Caco-2 (cell line): ENCODE results near the gene COX7B2. TPM values are rescaled to one million over a fixed set of nuclear protein-coding genes. Genes with fewer than 3 reads are reported as not detected.

ENCODE experiments used
- BruUV-seq: library from RNA; stranded (reverse); fragments of 400-500 nt; replicated peaks from 2 replicates; lab custom pipeline; 2021; lab: Mats Ljungman, UMichigan
- CTCF ChIA-PET: fragments of 300-600 bp; sonication (Branson Sonifier 250); formaldehyde crosslinking; loops from one replicate; lab custom pipeline; 2022; ENCODE audit warnings: antibody characterized with exemption; lab: Charles Lee
- POLR2A ChIA-PET: fragments of 300-600 bp; sonication (Branson Sonifier 250); formaldehyde crosslinking; loops from one replicate; lab custom pipeline; 2022; ENCODE audit warnings: antibody characterized with exemption; lab: Charles Lee
- DNase-seq, 2 experiments: peaks; one replicate each; pipeline versions ENCODE4 v3.0.0 to v3.0.0-alpha.2; 2020 to 2022
- H3K27me3 ChIP-seq: replicated peaks from 2 replicates; pipeline ENCODE4 v1.6.0; 2011; ENCODE audit warnings: low read length; ENCODE audit not compliant: control insufficient read depth, insufficient read depth
- H3K36me3 ChIP-seq: 2 replicates; pipeline ENCODE4 v1.5.1; 2011; ENCODE audit warnings: low read length; ENCODE audit not compliant: control insufficient read depth, insufficient read depth
- H3K4me1 ChIP-seq: fragments of 250-450 bp; sonication (Bioruptor Pico); 2 replicates; pipeline ENCODE4 v1.5.1; 2020; ENCODE audit warnings: mild to moderate bottlenecking
- H3K4me3 ChIP-seq: 2 replicates; pipeline ENCODE4 v1.5.1; 2011; ENCODE audit warnings: low read depth, mild to moderate bottlenecking, control low read depth, low read length
- H3K9me3 ChIP-seq: fragments of 250-450 bp; sonication (Bioruptor Pico); 2 replicates; pipeline ENCODE4 v1.5.1; 2020; ENCODE audit warnings: mild to moderate bottlenecking, moderate library complexity
- H3K27ac Mint-ChIP-seq: one replicate; pipeline ENCODE4 v1.8.0; 2022; ENCODE audit warnings: mixed read lengths; ENCODE audit not compliant: unreplicated experiment
- H3K27me3 Mint-ChIP-seq: one replicate; pipeline ENCODE4 v1.8.0; 2022; ENCODE audit warnings: mixed read lengths; ENCODE audit not compliant: insufficient read depth, unreplicated experiment
- H3K36me3 Mint-ChIP-seq: one replicate; pipeline ENCODE4 v1.8.0; 2022; ENCODE audit warnings: mild to moderate bottlenecking, mixed read lengths; ENCODE audit not compliant: insufficient read depth, unreplicated experiment
- H3K4me1 Mint-ChIP-seq: one replicate; pipeline ENCODE4 v1.8.0; 2022; ENCODE audit warnings: low read depth, mixed read lengths; ENCODE audit not compliant: unreplicated experiment
- H3K4me3 Mint-ChIP-seq: one replicate; pipeline ENCODE4 v1.8.0; 2022; ENCODE audit warnings: mild to moderate bottlenecking, moderate library complexity, mixed read lengths; ENCODE audit not compliant: unreplicated experiment
- H3K9me3 Mint-ChIP-seq: one replicate; pipeline ENCODE4 v1.8.0; 2022; ENCODE audit warnings: mixed read lengths; ENCODE audit not compliant: unreplicated experiment
- intact Hi-C: fragments of 100-400 bp; cut with micrococcal nuclease; formaldehyde crosslinking; loops from one replicate; pipeline ENCODE4 v1.10.0; 2022; ENCODE audit not compliant: unreplicated experiment
- total RNA-seq: library from RNA; stranded (reverse); gene quantifications from 2 replicates; pipeline ENCODE4 v1.2.3, GENCODE V29; 2022
- TF ChIP-seq, protein P1 (sequence below), 2 experiments: fragments of 200-600 bp in 1 of 2; IDR thresholded peaks; 1 replicate in 1 of 2; 2 replicates in 1 of 2; pipeline versions ENCODE4 v1.5.1 to v1.8.0; 2011 to 2022; ENCODE audit warnings: antibody characterized with exemption in 1 of 2, control low read depth in 1 of 2, inconsistent platforms in 1 of 2, low read depth in 1 of 2, low read length in 1 of 2, mild to moderate bottlenecking in 1 of 2, moderate library complexity in 1 of 2; ENCODE audit not compliant: insufficient read depth in 1 of 2, severe bottlenecking in 1 of 2, unreplicated experiment in 1 of 2

Gene COX7B2
- total RNA-seq, 1 experiment from 2014 or later = not detected

- no peaks in the 10 kb centered on the region for H3K36me3 Mint-ChIP-seq
- peaks cover 7% of the 10 kb centered on the region for H3K4me1 Mint-ChIP-seq
- peaks cover 37% of the 10 kb centered on the region for H3K9me3 Mint-ChIP-seq
- CTCF ChIA-PET = no interaction called here
- Histone ChIP-seq H3K9me3 (no peaks in the 10 kb centered on the region; the same call in 1 of the 2 replicates), H3K27me3 (no peaks in the 10 kb centered on the region), H3K36me3 (no peaks in the 10 kb centered on the region), H3K4me1 (no peaks in the 10 kb centered on the region), H3K4me3 (no peak overlapping the region)
- TF ChIP-seq, protein P1, sequence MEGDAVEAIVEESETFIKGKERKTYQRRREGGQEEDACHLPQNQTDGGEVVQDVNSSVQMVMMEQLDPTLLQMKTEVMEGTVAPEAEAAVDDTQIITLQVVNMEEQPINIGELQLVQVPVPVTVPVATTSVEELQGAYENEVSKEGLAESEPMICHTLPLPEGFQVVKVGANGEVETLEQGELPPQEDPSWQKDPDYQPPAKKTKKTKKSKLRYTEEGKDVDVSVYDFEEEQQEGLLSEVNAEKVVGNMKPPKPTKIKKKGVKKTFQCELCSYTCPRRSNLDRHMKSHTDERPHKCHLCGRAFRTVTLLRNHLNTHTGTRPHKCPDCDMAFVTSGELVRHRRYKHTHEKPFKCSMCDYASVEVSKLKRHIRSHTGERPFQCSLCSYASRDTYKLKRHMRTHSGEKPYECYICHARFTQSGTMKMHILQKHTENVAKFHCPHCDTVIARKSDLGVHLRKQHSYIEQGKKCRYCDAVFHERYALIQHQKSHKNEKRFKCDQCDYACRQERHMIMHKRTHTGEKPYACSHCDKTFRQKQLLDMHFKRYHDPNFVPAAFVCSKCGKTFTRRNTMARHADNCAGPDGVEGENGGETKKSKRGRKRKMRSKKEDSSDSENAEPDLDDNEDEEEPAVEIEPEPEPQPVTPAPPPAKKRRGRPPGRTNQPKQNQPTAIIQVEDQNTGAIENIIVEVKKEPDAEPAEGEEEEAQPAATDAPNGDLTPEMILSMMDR (IDR thresholded peaks at IDR 0.05; ENCODE audit: insufficient read depth in 1 of 2, low read depth in 1 of 2, low read length in 1 of 2, severe bottlenecking in 1 of 2, unreplicated experiment in 1 of 2) = no peak
- no peak overlapping the region for H3K27ac Mint-ChIP-seq
- H3K27me3 Mint-ChIP-seq = no peaks in the 10 kb centered on the region
- BruUV-seq = no TSS peak
- intact Hi-C loops = no loop called here
- DNase-seq = no peak
- POLR2A ChIA-PET = no interaction called here
- H3K4me3 Mint-ChIP-seq = no peak overlapping the region
Observed at GRCh38 chr4:46830971-46831454, 78.0 kb downstream of the COX7B2 start.

DNA sequence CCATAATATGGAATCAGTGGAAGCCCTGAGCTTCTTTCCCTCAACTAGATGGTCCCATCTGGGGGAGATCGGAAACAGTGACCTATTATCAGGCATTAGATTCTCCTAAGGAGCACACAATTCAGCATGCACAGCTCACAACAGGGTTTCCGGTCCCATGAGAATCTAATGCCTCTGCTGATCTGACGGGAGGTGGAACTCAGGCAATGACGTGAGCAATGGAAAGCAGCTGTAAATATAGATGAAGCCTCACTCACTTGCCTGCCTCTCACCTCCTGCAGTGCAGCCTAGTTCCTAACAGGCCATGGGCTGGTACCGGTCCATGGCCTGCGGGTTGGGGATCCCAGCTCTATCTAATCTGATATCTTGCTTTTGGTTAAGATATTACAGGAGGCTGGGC is 88.9 kb downstream of the COX7B2 start:
- Mint-ChIP-seq H3K36me3 (no peaks in the 10 kb centered on the region), H3K9me3 (peaks cover 18% of the 10 kb centered on the region)
- BruUV-seq = no TSS peak

GRCh38 chr4:46819095-46819494 is 90.0 kb downstream of the COX7B2 start:
- TF ChIP-seq, protein P1 (IDR thresholded peaks at IDR 0.05; ENCODE audit: insufficient read depth in 1 of 2, low read depth in 1 of 2, low read length in 1 of 2, severe bottlenecking in 1 of 2, unreplicated experiment in 1 of 2) = no peak
- intact Hi-C loops = no loop called here
- Mint-ChIP-seq H3K27ac (no peak overlapping the region), H3K9me3 (peaks cover 10% of the 10 kb centered on the region), H3K27me3 (no peaks in the 10 kb centered on the region), H3K4me3 (no peak overlapping the region), H3K4me1 (no peaks in the 10 kb centered on the region), H3K36me3 (no peaks in the 10 kb centered on the region)
- ChIA-PET POLR2A (no interaction called here), CTCF (no interaction called here)
- Histone ChIP-seq H3K27me3 (no peaks in the 10 kb centered on the region), H3K36me3 (no peaks in the 10 kb centered on the region), H3K4me3 (no peak overlapping the region), H3K4me1 (no peaks in the 10 kb centered on the region), H3K9me3 (no peaks in the 10 kb centered on the region)
- no TSS peak for BruUV-seq
- no peak for DNase-seq

More for the DNA sequence above, 88.9 kb downstream of the COX7B2 start:
- Histone ChIP-seq H3K4me3 (no peak overlapping the region), H3K4me1 (no peaks in the 10 kb centered on the region), H3K27me3 (no peaks in the 10 kb centered on the region), H3K9me3 (no peaks in the 10 kb centered on the region), H3K36me3 (no peaks in the 10 kb centered on the region)
- TF ChIP-seq, protein P1 (IDR thresholded peaks at IDR 0.05; ENCODE audit: insufficient read depth in 1 of 2, low read depth in 1 of 2, low read length in 1 of 2, severe bottlenecking in 1 of 2, unreplicated experiment in 1 of 2) = no peak
- H3K4me3 Mint-ChIP-seq = no peak overlapping the region
- H3K27me3 Mint-ChIP-seq = no peaks in the 10 kb centered on the region
- no peak overlapping the region for H3K27ac Mint-ChIP-seq
- CTCF ChIA-PET = interaction anchor here (0.6 kb wide), 1 partner anchor 21 kb away, joined by 3 read pairs; no protein-coding TSS in a partner anchor
- no peak for DNase-seq
- no peaks in the 10 kb centered on the region for H3K4me1 Mint-ChIP-seq
- POLR2A ChIA-PET = no interaction called here
- intact Hi-C loops = no loop called here
